Skeletal muscle tissue (tissue), 4 donors: ENCODE measurements around the gene CCM2L. TPM values are rescaled to one million over a fixed set of nuclear protein-coding genes. Genes with fewer than 3 reads are reported as not detected.

Source experiments
- H3K27ac ChIP-seq: one replicate; pipeline ENCODE4 v1.7.0; 2013; ENCODE audit warnings: mild to moderate bottlenecking, low read depth, low read length, inconsistent platforms
- H3K27me3 ChIP-seq, 3 donors: one replicate each; pipeline ENCODE4 v1.7.0; 2013; ENCODE audit warnings: low read length in 3 of 3; ENCODE audit not compliant: control insufficient read depth in 3 of 3, insufficient read depth in 3 of 3
- H3K36me3 ChIP-seq, 3 donors: one replicate each; pipeline ENCODE4 v1.7.0; 2013; ENCODE audit warnings: low read length in 3 of 3; ENCODE audit not compliant: control insufficient read depth in 3 of 3, insufficient read depth in 3 of 3
- H3K4me1 ChIP-seq, 3 donors: one replicate each; pipeline ENCODE4 v1.7.0; 2013; ENCODE audit warnings: low read length in 3 of 3, mild to moderate bottlenecking in 3 of 3; ENCODE audit not compliant: control insufficient read depth in 3 of 3, insufficient read depth in 3 of 3
- H3K4me3 ChIP-seq, 3 donors: one replicate each; pipeline ENCODE4 v1.7.0; 2013; ENCODE audit warnings: low read length in 3 of 3
- H3K9ac ChIP-seq, 3 donors: one replicate each; pipeline ENCODE4 v1.7.0; 2013; ENCODE audit warnings: low read length in 3 of 3, mild to moderate bottlenecking in 3 of 3, moderate library complexity in 2 of 3, low read depth in 1 of 3
- H3K9me3 ChIP-seq, 3 donors: one replicate each; pipeline ENCODE4 v1.7.0; 2013; ENCODE audit warnings: low read length in 3 of 3; ENCODE audit not compliant: control insufficient read depth in 3 of 3
- total RNA-seq: library from RNA; depleted of rRNA; stranded (reverse); fragments of >200 nt; gene quantifications from one replicate; pipeline ENCODE4 v1.2.3, GENCODE V29; 2014
- donor health status: Osteomylitis.

The CCM2L gene
- total RNA-seq, 1 donor from 2014 or later = 4.7 TPM

DNA sequence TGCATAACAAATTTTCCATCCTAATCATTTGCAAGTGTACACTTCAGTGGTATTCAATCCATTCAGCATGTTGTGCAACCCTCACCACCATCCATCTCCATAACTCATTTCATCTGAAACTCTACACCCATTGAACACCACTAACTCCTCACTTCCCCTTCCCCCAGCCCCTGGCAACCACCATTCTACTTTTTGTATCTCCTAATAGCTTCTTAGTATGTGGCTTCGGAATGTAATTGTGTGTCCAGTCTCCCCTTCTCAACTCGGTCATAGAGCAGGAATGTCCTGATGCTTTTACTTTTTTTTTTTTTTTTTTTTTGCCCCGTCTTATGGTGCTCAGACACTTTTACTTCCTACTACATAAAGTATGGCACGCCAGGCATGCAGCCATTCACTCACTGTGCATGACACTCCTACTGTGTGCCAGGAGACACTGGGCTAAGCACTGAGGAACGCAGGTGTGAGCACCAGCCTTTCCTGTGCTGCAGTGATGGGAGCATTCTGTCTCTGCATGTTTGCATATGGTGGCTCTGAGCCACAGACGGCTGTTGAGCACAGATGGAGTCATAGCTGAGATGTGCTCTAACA lies 57.1 kb downstream of the CCM2L start:
- Histone ChIP-seq H3K36me3 (no peaks in the 10 kb centered on the region), H3K4me1 (peaks cover 0 to 12% (median 5%) of the 10 kb centered on the region in 3 donors), H3K27ac (no peak overlapping the region), H3K9me3 (no peaks in the 10 kb centered on the region), H3K4me3 (no peak overlapping the region), H3K9ac (no peak overlapping the region), H3K27me3 (peaks cover 4 to 7% (median 5%) of the 10 kb centered on the region in 3 donors)

DNA sequence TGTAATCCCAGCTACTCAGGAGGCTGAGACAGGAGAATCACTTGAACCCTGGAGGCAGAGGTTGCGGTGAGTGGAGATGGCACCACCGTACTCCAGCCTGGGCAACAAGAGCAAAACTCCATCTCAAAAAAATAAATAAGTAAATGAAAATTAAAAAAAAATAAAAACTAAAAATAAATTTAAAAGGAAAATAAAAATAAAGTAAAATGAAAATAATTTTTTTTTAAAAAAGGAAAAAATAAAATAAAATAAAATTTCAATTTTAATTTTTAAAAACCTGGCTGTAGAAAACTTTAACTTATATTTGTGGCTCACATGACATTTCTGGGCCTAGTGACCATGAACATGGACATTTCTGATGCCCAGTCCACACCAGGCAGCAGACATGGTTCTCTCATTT lies 57.9 kb downstream of the CCM2L start:
- H3K4me3 ChIP-seq = no peak overlapping the region
- no peaks in the 10 kb centered on the region for H3K36me3 ChIP-seq
- H3K9me3 ChIP-seq = no peaks in the 10 kb centered on the region
- peaks cover 4 to 7% (median 4%) of the 10 kb centered on the region in 3 donors for H3K27me3 ChIP-seq
- H3K27ac ChIP-seq = no peak overlapping the region
- no peak overlapping the region for H3K9ac ChIP-seq
- peaks cover 0 to 12% (median 5%) of the 10 kb centered on the region in 3 donors for H3K4me1 ChIP-seq

- Histone ChIP-seq H3K4me1 (peaks cover 0 to 8% (median 3%) of the 10 kb centered on the region in 3 donors), H3K9ac (no peak overlapping the region), H3K36me3 (no peaks in the 10 kb centered on the region), H3K27ac (no peak overlapping the region), H3K4me3 (no peak overlapping the region), H3K9me3 (no peaks in the 10 kb centered on the region), H3K27me3 (peaks cover 4 to 15% (median 7%) of the 10 kb centered on the region in 3 donors)
Observed at GRCh38 chr20:32069711-32070110, 59.5 kb downstream of the CCM2L start.

GRCh38 chr20:32070282-32070681 lies 60.0 kb downstream of the CCM2L start:
- peaks cover 4 to 16% (median 7%) of the 10 kb centered on the region in 3 donors for H3K27me3 ChIP-seq
- no peak overlapping the region for H3K27ac ChIP-seq
- H3K9ac ChIP-seq = no peak overlapping the region
- H3K4me1 ChIP-seq = peaks cover 0 to 4% (median 3%) of the 10 kb centered on the region in 3 donors
- no peaks in the 10 kb centered on the region for H3K9me3 ChIP-seq
- no peaks in the 10 kb centered on the region for H3K36me3 ChIP-seq
- no peak overlapping the region for H3K4me3 ChIP-seq

GRCh38 chr20:32070690-32071213 lies 60.5 kb downstream of the CCM2L start:
- H3K4me1 ChIP-seq = peaks cover 0 to 4% (median 3%) of the 10 kb centered on the region in 3 donors
- H3K36me3 ChIP-seq = no peaks in the 10 kb centered on the region
- no peak overlapping the region for H3K4me3 ChIP-seq
- H3K27me3 ChIP-seq = peaks cover 4 to 16% (median 7%) of the 10 kb centered on the region in 3 donors
- H3K27ac ChIP-seq = no peak overlapping the region
- H3K9me3 ChIP-seq = no peaks in the 10 kb centered on the region
- H3K9ac ChIP-seq = no peak overlapping the region

DNA sequence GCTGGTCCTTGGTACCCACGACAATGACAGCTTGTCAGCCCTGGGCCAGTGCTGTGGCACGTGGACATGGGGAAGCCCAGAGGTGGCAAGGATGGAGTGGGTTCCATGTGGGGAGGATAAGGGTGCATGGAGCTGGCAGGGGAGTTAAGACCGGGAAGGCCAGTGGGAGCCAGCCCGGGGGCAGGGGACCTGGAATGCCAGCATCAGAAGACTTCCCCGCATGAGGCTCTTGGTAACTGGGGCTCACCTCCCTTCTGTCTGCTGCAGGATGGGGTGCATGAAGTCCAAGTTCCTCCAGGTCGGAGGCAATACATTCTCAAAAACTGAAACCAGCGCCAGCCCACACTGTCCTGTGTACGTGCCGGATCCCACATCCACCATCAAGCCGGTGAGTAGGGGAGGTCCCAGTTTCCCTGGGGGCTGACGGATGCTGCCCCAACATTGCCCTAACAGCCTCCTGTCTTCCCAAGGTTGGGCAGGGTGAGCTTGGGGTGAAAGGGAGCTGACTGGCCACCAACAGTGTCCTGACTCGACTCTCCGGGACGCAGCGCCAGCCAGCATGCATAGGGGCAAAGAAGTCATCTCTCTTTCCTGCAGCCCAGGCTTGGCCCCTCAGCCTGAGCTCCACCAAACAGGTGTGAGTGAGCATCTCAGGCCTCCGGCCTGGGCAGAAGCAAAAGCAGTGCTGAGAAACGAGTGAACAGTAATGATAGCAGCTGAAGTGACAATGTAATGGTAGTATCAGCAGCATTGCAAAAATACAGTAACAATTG lies 61.3 kb downstream of the CCM2L start:
- H3K27me3 ChIP-seq = peaks cover 4 to 16% (median 7%) of the 10 kb centered on the region in 3 donors

GRCh38 chr20:32072168-32072750 lies 62.0 kb downstream of the CCM2L start:
- Histone ChIP-seq H3K9me3 (no peaks in the 10 kb centered on the region), H3K4me3 (no peak overlapping the region), H3K4me1 (peaks cover 0 to 4% (median 3%) of the 10 kb centered on the region in 3 donors), H3K36me3 (no peaks in the 10 kb centered on the region), H3K27me3 (peaks cover 7 to 16% (median 10%) of the 10 kb centered on the region in 3 donors), H3K9ac (no peak overlapping the region), H3K27ac (no peak overlapping the region)

More for the DNA sequence above, 61.3 kb downstream of the CCM2L start:
- Histone ChIP-seq H3K27ac (no peak overlapping the region), H3K9me3 (no peaks in the 10 kb centered on the region), H3K4me3 (no peak overlapping the region), H3K4me1 (peaks cover 0 to 4% (median 3%) of the 10 kb centered on the region in 3 donors), H3K9ac (no peak overlapping the region), H3K36me3 (no peaks in the 10 kb centered on the region)

GRCh38 chr20:32075534-32075933 lies 65.3 kb downstream of the CCM2L start:
- H3K9me3 ChIP-seq = no peaks in the 10 kb centered on the region
- H3K9ac ChIP-seq = no peak overlapping the region
- H3K27ac ChIP-seq = no peak overlapping the region
- no peaks in the 10 kb centered on the region for H3K4me1 ChIP-seq
- peaks cover 8 to 16% (median 10%) of the 10 kb centered on the region in 3 donors for H3K27me3 ChIP-seq
- no peak overlapping the region for H3K4me3 ChIP-seq
- H3K36me3 ChIP-seq = no peaks in the 10 kb centered on the region

GRCh38 chr20:32077190-32077589 lies 67.0 kb downstream of the CCM2L start:
- Histone ChIP-seq H3K4me1 (no peaks in the 10 kb centered on the region), H3K4me3 (no peak overlapping the region), H3K27ac (no peak overlapping the region), H3K36me3 (no peaks in the 10 kb centered on the region), H3K9ac (no peak overlapping the region), H3K27me3 (peaks cover 6 to 13% (median 11%) of the 10 kb centered on the region in 3 donors), H3K9me3 (no peaks in the 10 kb centered on the region)

- H3K4me3 ChIP-seq = no peak overlapping the region
- H3K27me3 ChIP-seq = peaks cover 8 to 18% (median 13%) of the 10 kb centered on the region in 3 donors
- no peaks in the 10 kb centered on the region for H3K4me1 ChIP-seq
- no peaks in the 10 kb centered on the region for H3K9me3 ChIP-seq
- no peaks in the 10 kb centered on the region for H3K36me3 ChIP-seq
- H3K9ac ChIP-seq = no peak overlapping the region
- no peak overlapping the region for H3K27ac ChIP-seq
Observed at GRCh38 chr20:32078322-32078721, 68.1 kb downstream of the CCM2L start.
